Spleen (tissue), 11 donors: Measurements from ENCODE around the gene MLLT10. TPM values are rescaled to one million over a fixed set of nuclear protein-coding genes. Genes with fewer than 3 reads are reported as not detected.

Source experiments
- DNase-seq: peaks from one replicate; pipeline ENCODE4 v3.0.0-alpha.2; 2020
- H3K27ac ChIP-seq, 8 donors: fragments of 200-600 bp; sonication (generic) in 7 of 8; 1 replicate in 4 of 8; 2 replicates in 4 of 8; pipeline versions ENCODE4 v1.5.0 to v1.8.0; 2016 to 2021; ENCODE audit warnings: inconsistent platforms in 4 of 8, mild to moderate bottlenecking in 4 of 8, moderate library complexity in 1 of 8
- H3K27me3 ChIP-seq, 7 donors: fragments of 200-600 bp; sonication (generic) in 6 of 7; replicated peaks in 1 of 7; 1 replicate in 4 of 7; 2 replicates in 3 of 7; pipeline versions ENCODE4 v1.5.0 to v1.8.0; 2016 to 2021; ENCODE audit warnings: inconsistent platforms in 3 of 7, mild to moderate bottlenecking in 1 of 7
- H3K36me3 ChIP-seq, 6 donors: fragments of 200-600 bp; sonication (generic) in 5 of 6; 1 replicate in 4 of 6; 2 replicates in 2 of 6; pipeline versions ENCODE4 v1.5.0 to v1.8.0; 2016 to 2021; ENCODE audit warnings: inconsistent platforms in 2 of 6
- H3K4me1 ChIP-seq, 6 donors: fragments of 200-600 bp; sonication (generic) in 5 of 6; 1 replicate in 3 of 6; 2 replicates in 3 of 6; pipeline versions ENCODE4 v1.5.0 to v1.8.0; 2016 to 2021; ENCODE audit warnings: inconsistent platforms in 3 of 6
- H3K4me3 ChIP-seq, 8 donors: fragments of 200-600 bp; sonication (generic) in 7 of 8; 1 replicate in 4 of 8; 2 replicates in 4 of 8; pipeline versions ENCODE4 v1.5.0 to v1.8.0; 2016 to 2021; ENCODE audit warnings: inconsistent platforms in 4 of 8, mild to moderate bottlenecking in 4 of 8, moderate library complexity in 2 of 8
- H3K9me3 ChIP-seq, 8 donors: fragments of 200-600 bp; sonication (generic) in 7 of 8; 1 replicate in 4 of 8; 2 replicates in 4 of 8; pipeline versions ENCODE4 v1.5.0 to v1.8.0; 2016 to 2021; ENCODE audit warnings: inconsistent platforms in 4 of 8
- CTCF ChIP-seq, 11 experiments: fragments of 200-600 bp in 7 of 11; fragments of 450-650 bp in 4 of 11; sonication (generic) in 4 of 11; IDR thresholded peaks in 8 of 11; conservative IDR thresholded peaks in 3 of 11; 1 replicate in 7 of 11; 2 replicates in 4 of 11; pipeline versions ENCODE4 v1.4.0 to v1.8.0; 2016 to 2021; ENCODE audit warnings: antibody characterized with exemption in 11 of 11, inconsistent platforms in 4 of 11, mild to moderate bottlenecking in 1 of 11
- POLR2A ChIP-seq, 3 donors: fragments of 450-650 bp; IDR thresholded peaks; one replicate each; pipeline ENCODE4 v1.5.1; 2017; ENCODE audit warnings: antibody characterized with exemption in 3 of 3, mild to moderate bottlenecking in 1 of 3
- POLR2AphosphoS5 ChIP-seq, 3 donors: sonication (generic); formaldehyde crosslinking; IDR thresholded peaks; one replicate each; pipeline ENCODE4 v1.5.1; 2017; ENCODE audit warnings: antibody characterized with exemption in 3 of 3
- WGBS, 5 donors: extraction: QIAGEN DNeasy Blood & Tissue Kit in 3 of 5; methylation state at CpG; one replicate each; pipeline versions ENCODE4 v1.1.5 to v1.1.7; 2013 to 2018; 5-methylcytosine and 5-hydroxymethylcytosine counted together
- intact Hi-C: fragments of 100-400 bp; cut with DNase I; formaldehyde crosslinking; loops from one replicate; pipeline ENCODE4 v1.15.0; 2023; ENCODE audit warnings: low total_unique reads
- polyA plus RNA-seq, 3 donors: library from polyadenylated mRNA; stranded (reverse); fragments of 200-250 nt; gene quantifications; one replicate each; pipeline ENCODE4 v1.2.1, GENCODE V29; 2013
- total RNA-seq, 7 donors: library from RNA; depleted of rRNA in 3 of 7; stranded (reverse); fragments of >200 nt in 3 of 7; fragmentation: NEBNext Ultra II Directional in 4 of 7; extraction: Animal tissue kit (Norgen Biotek cat#: 25700) in 4 of 7; gene quantifications; one replicate each; pipeline versions ENCODE4 v1.1.0 to v1.2.1, GENCODE V29; 2016 to 2021
- donor health status: healthy with polysubstance abuse.
- donor health status: DM: no; HTN: no; CAD: no; lungs with moderate emphysema.
- donor health status: DM: no; HTN: no; CAD: no.
- donor health status: Bipolar disorder and iron deficiency.
- donor health status: healthy.
- donor health status: DM: no; HTN: no; CAD: no.
- donor health status: DM: yes; HTN: yes; CAD: no.

The MLLT10 gene
- total and polyA plus RNA-seq, 10 donors = 9.5 to 58.1 (median 43.0) TPM

GRCh38 chr10:21501731-21502347 lies 32.2 kb upstream of the MLLT10 start:
- H3K27me3 ChIP-seq = peaks cover 0 to 48% (median 33%) of the 10 kb centered on the region in 7 donors
- no peaks in the 10 kb centered on the region for H3K9me3 ChIP-seq
- H3K4me3 ChIP-seq = no peak overlapping the region
- H3K36me3 ChIP-seq = no peaks in the 10 kb centered on the region
- no peak for DNase-seq
- intact Hi-C loops = no loop called here
- TF ChIP-seq POLR2A (IDR thresholded peaks at IDR 0.05) (no peak), POLR2AphosphoS5 (IDR thresholded peaks at IDR 0.05) (no peak), CTCF (IDR thresholded peaks at IDR 0.05 in 8 of 11, conservative IDR thresholded peaks at IDR 0.05 in 3 of 11) (no peak)
- H3K4me1 ChIP-seq = peaks cover 11 to 27% (median 21%) of the 10 kb centered on the region in 6 donors
- no peak overlapping the region for H3K27ac ChIP-seq
- WGBS, 5 donors = 80 to 92% (median 88%) methylated on average over 2 of the region's 2 CpGs

- H3K27me3 ChIP-seq = peaks cover 0 to 43% (median 28%) of the 10 kb centered on the region in 7 donors
Observed at GRCh38 chr10:21502348-21502740, 31.7 kb upstream of the MLLT10 start.

DNA sequence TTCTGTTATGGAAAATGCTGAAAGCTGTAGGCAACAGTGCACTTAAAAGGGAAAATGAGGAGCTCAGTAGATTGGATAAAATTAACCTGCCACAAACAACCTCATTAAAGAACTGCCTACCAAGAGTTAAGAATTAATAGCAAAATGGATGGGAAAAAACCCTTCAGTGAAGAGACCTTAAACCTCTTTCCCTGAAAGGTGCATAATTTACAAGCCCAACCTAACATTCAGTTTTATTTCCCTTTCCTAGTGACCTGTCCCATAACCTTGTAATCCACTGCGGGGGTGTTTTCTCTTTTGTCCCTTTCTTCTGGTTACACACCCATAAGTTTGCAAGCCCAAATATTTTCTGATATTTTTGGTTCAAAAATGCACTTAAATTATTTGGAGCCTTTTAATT lies 30.5 kb upstream of the MLLT10 start:
- Histone ChIP-seq H3K36me3 (no peaks in the 10 kb centered on the region), H3K4me1 (peaks cover 8 to 17% (median 12%) of the 10 kb centered on the region in 6 donors), H3K9me3 (no peaks in the 10 kb centered on the region), H3K4me3 (no peak overlapping the region), H3K27ac (no peak overlapping the region), H3K27me3 (peaks cover 0 to 37% (median 26%) of the 10 kb centered on the region in 7 donors)
- intact Hi-C loops = no loop called here
- TF ChIP-seq POLR2A (IDR thresholded peaks at IDR 0.05) (no peak), CTCF (IDR thresholded peaks at IDR 0.05 in 8 of 11, conservative IDR thresholded peaks at IDR 0.05 in 3 of 11) (no peak), POLR2AphosphoS5 (IDR thresholded peaks at IDR 0.05) (no peak)
- WGBS, 5 donors = 81 to 93% (median 90%) methylated on average over 1 of the region's 1 CpG
- no peak for DNase-seq

More at GRCh38 chr10:21502348-21502740, 31.7 kb upstream of the MLLT10 start:
- no peak for DNase-seq
- intact Hi-C loops = no loop called here
- no peaks in the 10 kb centered on the region for H3K36me3 ChIP-seq
- H3K4me3 ChIP-seq = no peak overlapping the region
- H3K9me3 ChIP-seq = no peaks in the 10 kb centered on the region
- WGBS, 5 donors = 92 to 96% (median 94%) methylated on average over 2 to 3 of the region's 3 CpGs
- no peak overlapping the region for H3K27ac ChIP-seq
- peaks cover 9 to 22% (median 16%) of the 10 kb centered on the region in 6 donors for H3K4me1 ChIP-seq
- TF ChIP-seq POLR2A (IDR thresholded peaks at IDR 0.05) = no peak
- TF ChIP-seq CTCF (IDR thresholded peaks at IDR 0.05 in 8 of 11, conservative IDR thresholded peaks at IDR 0.05 in 3 of 11) = no peak
- TF ChIP-seq POLR2AphosphoS5 (IDR thresholded peaks at IDR 0.05) = no peak

DNA sequence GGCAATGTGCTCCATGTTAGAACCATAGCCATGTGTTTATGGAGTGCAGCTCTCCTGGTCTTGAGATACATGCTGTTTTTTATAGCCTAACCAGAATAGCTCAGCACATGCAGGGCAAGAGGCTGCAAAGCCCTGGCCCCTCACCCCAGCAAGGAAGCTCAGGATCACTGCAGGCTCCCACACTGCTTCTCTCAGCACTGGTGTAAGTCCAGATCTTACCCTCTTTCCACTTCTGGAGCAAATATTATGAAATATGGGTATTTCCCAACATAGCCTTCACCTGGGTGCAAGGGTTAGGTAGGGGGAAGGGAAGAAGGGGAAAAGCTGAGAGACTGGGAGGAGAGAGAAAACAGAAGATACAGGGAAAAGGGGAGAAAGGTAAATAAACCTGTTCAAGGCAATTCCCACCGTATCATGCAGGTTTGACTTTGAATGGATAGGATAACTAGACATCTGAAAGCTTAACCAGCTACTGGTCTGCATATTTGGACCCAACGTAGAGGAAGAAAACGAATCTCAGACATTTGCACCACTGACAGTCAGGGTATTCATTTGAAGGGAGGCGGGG lies 28.2 kb upstream of the MLLT10 start:
- H3K4me3 ChIP-seq = no peak overlapping the region
- no peaks in the 10 kb centered on the region for H3K36me3 ChIP-seq
- 69 to 90% (median 76%) methylated on average over 4 of the region's 4 CpGs for WGBS, 5 donors
- TF ChIP-seq CTCF (IDR thresholded peaks at IDR 0.05 in 8 of 11, conservative IDR thresholded peaks at IDR 0.05 in 3 of 11) (no peak), POLR2A (IDR thresholded peaks at IDR 0.05) (no peak), POLR2AphosphoS5 (IDR thresholded peaks at IDR 0.05) (no peak)
- H3K9me3 ChIP-seq = no peaks in the 10 kb centered on the region
- no peak for DNase-seq
- H3K27ac ChIP-seq = no peak overlapping the region
- peaks cover 0 to 11% (median 4%) of the 10 kb centered on the region in 6 donors for H3K4me1 ChIP-seq
- H3K27me3 ChIP-seq = peaks cover 0 to 36% (median 10%) of the 10 kb centered on the region in 7 donors
- intact Hi-C loops = no loop called here
